Astrocyte (in vitro differentiated cells and primary cell): ENCODE results near the gene IDI2. TPM values are rescaled to one million over a fixed set of nuclear protein-coding genes. Genes with fewer than 3 reads are reported as not detected.
A peak's percentile ranks its signal among the peaks of the same experiment; 100 is the strongest.

Experiments used
- DNase-seq: peaks from one replicate; pipeline ENCODE4 v3.0.0-alpha.2; 2010; ENCODE audit warnings: low read depth
- FAIRE-seq: peaks from 2 replicates; lab custom pipeline; 2011; peaks lifted over from hg19 to GRCh38; lab: Jason Lieb, UNC
- H2AFZ ChIP-seq: 2 replicates; pipeline ENCODE4 v1.6.0; 2012; ENCODE audit warnings: low read depth, low read length, inconsistent platforms
- H3K27ac ChIP-seq: 2 replicates; pipeline ENCODE4 v1.5.1; 2011; ENCODE audit warnings: low read depth, low read length, inconsistent platforms
- H3K27me3 ChIP-seq: 2 replicates; pipeline ENCODE4 v1.6.0; 2011; ENCODE audit warnings: low read length, inconsistent platforms; ENCODE audit not compliant: insufficient read depth
- H3K36me3 ChIP-seq: 2 replicates; pipeline ENCODE4 v1.5.1; 2011; ENCODE audit warnings: low read length, inconsistent platforms; ENCODE audit not compliant: insufficient read depth
- H3K4me1 ChIP-seq: 2 replicates; pipeline ENCODE4 v1.5.1; 2011; ENCODE audit warnings: low read length, inconsistent platforms; ENCODE audit not compliant: insufficient read depth
- H3K4me2 ChIP-seq: 2 replicates; pipeline ENCODE4 v1.6.0; 2012; ENCODE audit warnings: low read length, inconsistent platforms
- H3K4me3 ChIP-seq: 2 replicates; pipeline ENCODE4 v1.5.1; 2011; ENCODE audit warnings: low read depth, mild to moderate bottlenecking, low read length, inconsistent platforms; ENCODE audit not compliant: insufficient read depth
- H3K79me2 ChIP-seq: 2 replicates; pipeline ENCODE4 v1.6.0; 2012; ENCODE audit warnings: mild to moderate bottlenecking, low read length, inconsistent platforms; ENCODE audit not compliant: insufficient read depth
- H3K9ac ChIP-seq: 2 replicates; pipeline ENCODE4 v1.6.0; 2012; ENCODE audit warnings: mild to moderate bottlenecking, low read length, inconsistent platforms
- H3K9me3 ChIP-seq: 2 replicates; pipeline ENCODE4 v1.5.1; 2012; ENCODE audit warnings: low read depth, mild to moderate bottlenecking, low read length, inconsistent platforms; ENCODE audit not compliant: insufficient read depth
- H4K20me1 ChIP-seq: 2 replicates; pipeline ENCODE4 v1.6.0; 2012; ENCODE audit warnings: low read length, inconsistent platforms; ENCODE audit not compliant: insufficient read depth
- H3K27ac Mint-ChIP-seq: one replicate; pipeline ENCODE4 v1.8.0; 2021; ENCODE audit warnings: mild to moderate bottlenecking, mixed read lengths; ENCODE audit not compliant: unreplicated experiment
- H3K27me3 Mint-ChIP-seq: one replicate; pipeline ENCODE4 v1.8.0; 2021; ENCODE audit warnings: low read depth, mixed read lengths; ENCODE audit not compliant: unreplicated experiment
- H3K36me3 Mint-ChIP-seq: one replicate; pipeline ENCODE4 v1.8.0; 2021; ENCODE audit warnings: low read depth, mixed read lengths; ENCODE audit not compliant: unreplicated experiment
- H3K4me1 Mint-ChIP-seq: one replicate; pipeline ENCODE4 v1.8.0; 2021; ENCODE audit warnings: low read depth, mixed read lengths; ENCODE audit not compliant: unreplicated experiment
- H3K4me3 Mint-ChIP-seq: one replicate; pipeline ENCODE4 v1.8.0; 2021; ENCODE audit warnings: mild to moderate bottlenecking, moderate library complexity, mixed read lengths; ENCODE audit not compliant: unreplicated experiment
- H3K9me3 Mint-ChIP-seq: one replicate; pipeline ENCODE4 v1.8.0; 2021; ENCODE audit warnings: mild to moderate bottlenecking, mixed read lengths; ENCODE audit not compliant: unreplicated experiment
- CTCF ChIP-seq: IDR thresholded peaks from 2 replicates; pipeline ENCODE4 v1.5.1; 2011; ENCODE audit warnings: low read depth, mild to moderate bottlenecking, inconsistent platforms, low read length, moderate library complexity; ENCODE audit not compliant: insufficient read depth
- EZH2 ChIP-seq: IDR thresholded peaks from 2 replicates; pipeline ENCODE4 v1.6.1; 2012; ENCODE audit warnings: mild to moderate bottlenecking, low read length, inconsistent platforms; ENCODE audit not compliant: insufficient read depth
- total RNA-seq: library from RNA; stranded (reverse); gene quantifications from 2 replicates; pipeline ENCODE4 v1.2.1, GENCODE V29; 2021

The IDI2 gene
- total RNA-seq, 1 donor from 2014 or later, result not detected

GRCh38 chr10:990808-991207 is 34.9 kb downstream of the IDI2 start:
- Histone ChIP-seq H4K20me1 (peaks cover 59% of the 10 kb centered on the region), H3K9ac (no peak overlapping the region), H3K36me3 (peaks cover 37% of the 10 kb centered on the region), H3K79me2 (peaks cover 80% of the 10 kb centered on the region), H2AFZ (no peak overlapping the region), H3K4me2 (peak overlapping the region; percentile 3), H3K27me3 (no peaks in the 10 kb centered on the region), H3K9me3 (no peaks in the 10 kb centered on the region), H3K27ac (no peak overlapping the region), H3K4me3 (no peak overlapping the region), H3K4me1 (peaks cover 22% of the 10 kb centered on the region)
- no peak for FAIRE-seq
- Mint-ChIP-seq H3K4me1 (peaks cover 24% of the 10 kb centered on the region), H3K27me3 (no peaks in the 10 kb centered on the region), H3K9me3 (no peaks in the 10 kb centered on the region), H3K36me3 (peaks cover 27% of the 10 kb centered on the region), H3K4me3 (peak overlapping the region; percentile 98), H3K27ac (peak overlapping the region; percentile 67)
- DNase-seq, result no peak
- no peak for TF ChIP-seq CTCF
- TF ChIP-seq EZH2, result no peak

DNA sequence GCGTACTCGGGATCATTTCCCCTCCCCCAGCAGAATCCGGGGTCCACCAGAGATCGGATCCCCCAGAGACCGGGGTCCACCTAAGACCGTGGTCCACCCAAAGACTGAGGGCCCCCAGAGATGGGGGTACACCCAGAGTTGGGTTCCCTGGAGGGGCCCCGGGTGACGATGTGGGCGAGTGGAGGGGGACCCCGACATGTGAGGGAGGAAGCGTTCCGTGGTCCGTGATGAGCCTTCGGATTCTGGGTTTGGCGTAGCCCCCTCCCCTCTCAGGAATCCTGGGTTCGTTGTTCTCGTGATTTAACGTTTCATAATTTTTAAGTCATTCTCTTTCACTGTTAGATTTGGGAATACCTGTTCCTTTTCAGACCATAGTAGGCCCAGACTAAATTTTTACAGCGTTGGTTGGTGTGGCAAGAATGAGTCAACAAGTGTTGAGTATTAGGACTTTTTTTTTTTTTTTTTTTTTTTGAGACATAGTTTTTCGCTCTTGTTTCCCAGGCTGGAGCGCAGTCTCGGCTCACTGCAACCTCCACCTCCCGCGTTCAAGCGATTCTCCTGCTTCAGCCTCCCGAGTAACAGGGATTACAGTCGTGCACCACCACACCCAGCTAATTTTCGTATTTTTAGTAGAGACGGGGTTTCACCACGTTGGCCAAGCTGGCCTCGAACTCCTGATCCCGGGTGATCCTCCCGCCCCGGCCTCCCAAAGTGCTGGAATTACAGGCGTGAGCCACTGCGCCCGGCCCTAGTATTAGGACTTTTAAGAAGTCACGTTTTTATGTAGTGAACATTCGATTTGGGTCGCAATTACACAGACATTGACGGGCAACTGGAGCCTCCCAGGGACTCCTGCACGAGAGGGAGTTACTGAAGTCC is 36.8 kb downstream of the IDI2 start:
- Histone ChIP-seq H2AFZ (peak overlapping the region; percentile 53), H3K27ac (peak overlapping the region; percentile 97)
- DNase-seq, result peak; percentile 42

More for the DNA sequence above, 36.8 kb downstream of the IDI2 start:
- Histone ChIP-seq H3K4me3 (peak overlapping the region; percentile 99), H4K20me1 (peaks cover 40% of the 10 kb centered on the region), H3K79me2 (peaks cover 65% of the 10 kb centered on the region), H3K27me3 (no peaks in the 10 kb centered on the region), H3K4me1 (peaks cover 25% of the 10 kb centered on the region), H3K9me3 (no peaks in the 10 kb centered on the region), H3K9ac (peak overlapping the region; percentile 99), H3K4me2 (peak overlapping the region; percentile 92), H3K36me3 (peaks cover 18% of the 10 kb centered on the region)
- peaks cover 36% of the 10 kb centered on the region for H3K4me1 Mint-ChIP-seq
- peak overlapping the region; percentile 98 for H3K4me3 Mint-ChIP-seq
- no peak for FAIRE-seq
- H3K9me3 Mint-ChIP-seq, result no peaks in the 10 kb centered on the region
- H3K27me3 Mint-ChIP-seq, result no peaks in the 10 kb centered on the region
- no peak for TF ChIP-seq EZH2
- no peak for TF ChIP-seq CTCF
- H3K27ac Mint-ChIP-seq, result peak overlapping the region; percentile 95
- H3K36me3 Mint-ChIP-seq, result peaks cover 21% of the 10 kb centered on the region
